Fibroblast of the aortic adventitia (primary cell): ENCODE results near the gene UBAC2. TPM values are rescaled to one million over a fixed set of nuclear protein-coding genes. Genes with fewer than 3 reads are reported as not detected.

ENCODE experiments used
- DNase-seq: peaks from one replicate; pipeline ENCODE4 v3.0.0-alpha.2; 2010; ENCODE audit warnings: low read depth
- H3K4me3 ChIP-seq: 2 replicates; pipeline ENCODE4 v1.5.1; 2011; ENCODE audit warnings: low read depth, mild to moderate bottlenecking, control low read depth, low read length, moderate library complexity
- CTCF ChIP-seq: IDR thresholded peaks from 2 replicates; pipeline ENCODE4 v1.5.1; 2011; ENCODE audit warnings: mild to moderate bottlenecking, low read length, control low read depth, inconsistent platforms; ENCODE audit not compliant: insufficient read depth
- total RNA-seq: library from RNA; depleted of rRNA; stranded (reverse); fragments of >200 nt; gene quantifications from 2 replicates; pipeline ENCODE4 v1.2.3, GENCODE V29; 2012; ENCODE audit warnings: low replicate concordance

The UBAC2 gene
- total RNA-seq, 1 donor, result 33.8 TPM

DNA sequence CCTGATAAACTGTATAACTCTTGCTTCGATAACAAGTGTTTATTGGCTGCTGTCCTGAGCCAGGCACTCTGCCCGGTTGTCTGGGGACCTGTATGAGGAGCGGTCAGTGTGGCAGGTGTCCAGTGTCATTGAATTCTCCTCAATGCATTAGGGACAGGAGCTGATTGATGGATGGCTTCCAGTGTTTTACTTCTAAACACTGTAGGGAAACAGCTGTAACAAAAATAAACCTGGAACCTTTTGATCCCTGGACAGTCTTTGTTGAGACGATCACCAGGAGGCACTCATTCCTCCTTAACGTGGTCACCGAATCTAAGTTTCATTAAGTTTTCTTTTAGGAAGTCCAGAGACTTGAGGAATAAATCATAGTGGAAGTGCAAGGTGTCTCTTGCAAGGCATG, 17.9 kb downstream of the UBAC2 start:
- no peak for TF ChIP-seq CTCF
- DNase-seq, result peak; percentile 10
- no peak overlapping the region for H3K4me3 ChIP-seq

DNA sequence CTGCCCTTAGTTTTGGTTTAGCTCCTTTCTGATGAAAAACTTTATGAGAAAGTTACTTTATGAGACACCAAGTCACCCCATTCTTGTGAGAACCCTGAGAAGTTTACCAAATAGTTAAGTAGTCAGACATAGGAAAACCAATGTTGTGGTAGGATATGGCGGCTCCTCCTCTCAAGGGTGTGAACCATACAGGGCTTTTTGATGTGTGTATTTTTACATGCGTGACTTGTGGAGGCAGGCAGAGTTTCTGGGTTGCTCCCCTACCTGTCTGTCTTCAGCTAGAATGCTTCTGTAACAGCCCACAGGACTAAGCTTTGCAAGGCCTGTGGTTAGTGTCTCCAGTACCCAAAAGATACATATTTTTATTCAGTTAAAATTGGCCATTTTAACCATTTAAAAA, 18.3 kb downstream of the UBAC2 start:
- no peak for DNase-seq
- no peak overlapping the region for H3K4me3 ChIP-seq
- no peak for TF ChIP-seq CTCF

- no peak for DNase-seq
- TF ChIP-seq CTCF, result no peak
- no peak overlapping the region for H3K4me3 ChIP-seq
Observed at GRCh38 chr13:99220199-99220935, 19.7 kb downstream of the UBAC2 start.

GRCh38 chr13:99221567-99222239, 21.0 kb downstream of the UBAC2 start:
- no peak overlapping the region for H3K4me3 ChIP-seq
- no peak for DNase-seq
- TF ChIP-seq CTCF, result no peak

- TF ChIP-seq CTCF, result no peak
- no peak for DNase-seq
Observed at GRCh38 chr13:99223587-99223986, 22.9 kb downstream of the UBAC2 start.

GRCh38 chr13:99224021-99224420, 23.4 kb downstream of the UBAC2 start:
- no peak for TF ChIP-seq CTCF
- no peak overlapping the region for H3K4me3 ChIP-seq
- no peak for DNase-seq

More at GRCh38 chr13:99223587-99223986, 22.9 kb downstream of the UBAC2 start:
- H3K4me3 ChIP-seq, result no peak overlapping the region
